HepG2 (cell line): ENCODE measurements around the gene TMEM151A. TPM values are rescaled to one million over a fixed set of nuclear protein-coding genes. Genes with fewer than 3 reads are reported as not detected.

Experiments used
- ELF4 ChIP-seq: sonication (generic); formaldehyde crosslinking; IDR thresholded peaks from 2 replicates; pipeline ENCODE4 v1.5.0; 2020; ENCODE audit warnings: missing genetic modification reagents, mild to moderate bottlenecking, moderate library complexity, borderline replicate concordance
- HOXA7 ChIP-seq: sonication (generic); formaldehyde crosslinking; IDR thresholded peaks from 2 replicates; pipeline ENCODE4 v1.8.1; 2022; ENCODE audit warnings: mild to moderate bottlenecking, missing genetic modification reagents, moderate library complexity
- IKZF1 ChIP-seq: fragments of 450-650 bp; IDR thresholded peaks from 2 replicates; pipeline ENCODE4 v1.7.1; 2016
- JUN ChIP-seq: sonication (generic); formaldehyde crosslinking; IDR thresholded peaks from 2 replicates; pipeline ENCODE4 v1.4.0; 2020; ENCODE audit warnings: mild to moderate bottlenecking, missing genetic modification reagents
- NFE2L1 ChIP-seq: sonication (generic); formaldehyde crosslinking; IDR thresholded peaks from 2 replicates; pipeline ENCODE4 v1.4.0; 2020; ENCODE audit warnings: missing genetic modification reagents, mild to moderate bottlenecking, borderline replicate concordance
- SAFB2 ChIP-seq: sonication (generic); formaldehyde crosslinking; IDR thresholded peaks from 2 replicates; pipeline ENCODE4 v1.5.1; 2020; ENCODE audit warnings: missing genetic modification reagents, low read depth, mild to moderate bottlenecking, borderline replicate concordance
- ZNF143 ChIP-seq: sonication (generic); formaldehyde crosslinking; IDR thresholded peaks from 2 replicates; pipeline ENCODE4 v1.4.0; 2020; ENCODE audit warnings: missing genetic modification reagents
- polyA plus RNA-seq, 8 experiments: library from polyadenylated mRNA; depleted of rRNA in 3 of 8; stranded (reverse) in 7 of 8; unstranded in 1 of 8; fragments of >200 nt; fragmentation: Illumina TruSeq in 4 of 8; extraction: Trizol in 4 of 8; gene quantifications; 2 replicates each; pipeline versions ENCODE4 v1.2.1 to v1.2.3, GENCODE V29; 2011 to 2016; ENCODE audit warnings: low read depth in 4 of 8, missing spikeins in 1 of 8, mixed read lengths in 1 of 8; ENCODE audit not compliant: insufficient read depth in 1 of 8
- total RNA-seq, 5 experiments: library from RNA; depleted of rRNA; stranded (reverse); fragments of >200 nt; fragmentation: Illumina TruSeq; extraction: Trizol; gene quantifications; 2 replicates each; pipeline ENCODE4 v1.2.3, GENCODE V29; 2016; ENCODE audit warnings: low read depth in 1 of 5
- TF ChIP-seq, protein P1 (sequence below): sonication (generic); formaldehyde crosslinking; IDR thresholded peaks from 2 replicates; pipeline ENCODE4 v1.5.0; 2020; ENCODE audit warnings: mild to moderate bottlenecking, missing genetic modification reagents
- TF ChIP-seq, protein P2 (sequence below): IDR thresholded peaks from 2 replicates; pipeline ENCODE4 v1.6.1; 2016; ENCODE audit warnings: low read depth, control low read depth
- TF ChIP-seq, protein P3 (sequence below), 2 experiments: IDR thresholded peaks; 2 replicates each; pipeline ENCODE4 v1.6.1; 2011 to 2012; ENCODE audit warnings: low read length in 2 of 2, borderline replicate concordance in 1 of 2, low read depth in 1 of 2, mild to moderate bottlenecking in 1 of 2, moderate library complexity in 1 of 2
- TF ChIP-seq, protein P4 (sequence below): sonication (generic); formaldehyde crosslinking; IDR thresholded peaks from 2 replicates; pipeline ENCODE4 v1.4.0; 2020; ENCODE audit warnings: missing genetic modification reagents
- TF ChIP-seq, protein P5 (sequence below): sonication (generic); formaldehyde crosslinking; IDR thresholded peaks from 2 replicates; pipeline ENCODE4 v1.8.1; 2023; ENCODE audit warnings: mild to moderate bottlenecking, moderate library complexity, missing genetic modification reagents
- TF ChIP-seq, protein P6 (sequence below): IDR thresholded peaks from 2 replicates; pipeline ENCODE4 v1.6.1; 2016; ENCODE audit warnings: control low read depth

TMEM151A gene
- total and polyA plus RNA-seq, 2 of the 13 experiments (the other 11 are each of a cell fraction or from before 2014, with no cell fraction given): 0.18 to 0.33 TPM

DNA sequence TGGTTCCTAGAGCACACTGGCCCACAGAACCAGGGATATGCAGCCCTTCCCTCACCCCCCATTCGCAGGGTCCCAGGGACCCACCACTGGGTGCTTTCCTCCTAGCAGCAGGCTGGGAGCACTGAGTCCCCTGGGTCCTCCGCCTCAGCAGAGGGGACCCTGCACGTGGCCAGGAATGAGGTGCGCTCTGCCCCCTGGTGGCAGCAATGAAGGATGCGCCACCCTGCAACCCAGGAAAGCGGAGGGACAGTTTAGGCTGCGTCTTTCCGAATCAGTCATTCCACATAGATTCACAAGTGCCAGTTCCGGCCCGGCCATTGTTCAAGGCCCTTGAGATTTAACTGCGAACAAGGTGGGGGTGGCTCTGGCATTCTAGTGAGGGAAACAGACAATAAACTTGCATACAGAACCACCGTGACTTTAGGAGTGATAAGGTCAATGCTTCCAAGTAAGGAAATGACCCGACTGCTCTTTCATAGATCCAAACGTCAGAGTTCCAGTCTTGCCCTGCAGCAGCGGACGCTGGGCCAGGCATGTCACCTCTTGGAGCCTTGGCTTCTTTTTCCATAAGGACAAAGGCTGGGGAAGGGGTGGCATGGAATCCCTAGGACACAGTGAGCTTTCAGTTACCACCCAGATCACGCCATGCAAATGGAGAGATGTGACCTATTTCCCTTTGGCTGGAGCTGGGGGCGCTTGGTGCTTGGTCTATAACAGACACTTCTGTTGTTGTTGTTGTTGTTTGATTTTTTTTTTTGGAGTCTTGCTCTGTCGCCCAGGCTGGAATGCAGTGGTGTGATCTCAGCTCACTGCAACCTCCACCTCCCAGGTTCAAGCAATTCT is 36.8 kb downstream of the TMEM151A start (continued):
- TF ChIP-seq, protein P1, sequence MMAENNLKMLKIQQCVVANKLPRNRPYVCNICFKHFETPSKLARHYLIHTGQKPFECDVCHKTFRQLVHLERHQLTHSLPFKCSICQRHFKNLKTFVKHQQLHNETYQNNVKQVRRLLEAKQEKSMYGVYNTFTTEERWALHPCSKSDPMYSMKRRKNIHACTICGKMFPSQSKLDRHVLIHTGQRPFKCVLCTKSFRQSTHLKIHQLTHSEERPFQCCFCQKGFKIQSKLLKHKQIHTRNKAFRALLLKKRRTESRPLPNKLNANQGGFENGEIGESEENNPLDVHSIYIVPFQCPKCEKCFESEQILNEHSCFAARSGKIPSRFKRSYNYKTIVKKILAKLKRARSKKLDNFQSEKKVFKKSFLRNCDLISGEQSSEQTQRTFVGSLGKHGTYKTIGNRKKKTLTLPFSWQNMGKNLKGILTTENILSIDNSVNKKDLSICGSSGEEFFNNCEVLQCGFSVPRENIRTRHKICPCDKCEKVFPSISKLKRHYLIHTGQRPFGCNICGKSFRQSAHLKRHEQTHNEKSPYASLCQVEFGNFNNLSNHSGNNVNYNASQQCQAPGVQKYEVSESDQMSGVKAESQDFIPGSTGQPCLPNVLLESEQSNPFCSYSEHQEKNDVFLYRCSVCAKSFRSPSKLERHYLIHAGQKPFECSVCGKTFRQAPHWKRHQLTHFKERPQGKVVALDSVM: 0 out of 2 replicates have a peak, but pooled peaks have one; percentile 60
- TF ChIP-seq SAFB2 (CRISPR knock-in tag) (0 out of 2 replicates have a peak, but pooled peaks have one; percentile 52), ZNF143 (CRISPR knock-in tag) (peak; percentile 43; the same call in 1 of the 2 replicates), NFE2L1 (CRISPR knock-in tag) (no peak), JUN (no peak), HOXA7 (CRISPR knock-in tag) (no peak), ELF4 (CRISPR knock-in tag) (no peak), IKZF1 (no peak)
- TF ChIP-seq, protein P2, sequence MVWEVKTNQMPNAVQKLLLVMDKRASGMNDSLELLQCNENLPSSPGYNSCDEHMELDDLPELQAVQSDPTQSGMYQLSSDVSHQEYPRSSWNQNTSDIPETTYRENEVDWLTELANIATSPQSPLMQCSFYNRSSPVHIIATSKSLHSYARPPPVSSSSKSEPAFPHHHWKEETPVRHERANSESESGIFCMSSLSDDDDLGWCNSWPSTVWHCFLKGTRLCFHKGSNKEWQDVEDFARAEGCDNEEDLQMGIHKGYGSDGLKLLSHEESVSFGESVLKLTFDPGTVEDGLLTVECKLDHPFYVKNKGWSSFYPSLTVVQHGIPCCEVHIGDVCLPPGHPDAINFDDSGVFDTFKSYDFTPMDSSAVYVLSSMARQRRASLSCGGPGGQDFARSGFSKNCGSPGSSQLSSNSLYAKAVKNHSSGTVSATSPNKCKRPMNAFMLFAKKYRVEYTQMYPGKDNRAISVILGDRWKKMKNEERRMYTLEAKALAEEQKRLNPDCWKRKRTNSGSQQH: no peak
- TF ChIP-seq, protein P3, sequence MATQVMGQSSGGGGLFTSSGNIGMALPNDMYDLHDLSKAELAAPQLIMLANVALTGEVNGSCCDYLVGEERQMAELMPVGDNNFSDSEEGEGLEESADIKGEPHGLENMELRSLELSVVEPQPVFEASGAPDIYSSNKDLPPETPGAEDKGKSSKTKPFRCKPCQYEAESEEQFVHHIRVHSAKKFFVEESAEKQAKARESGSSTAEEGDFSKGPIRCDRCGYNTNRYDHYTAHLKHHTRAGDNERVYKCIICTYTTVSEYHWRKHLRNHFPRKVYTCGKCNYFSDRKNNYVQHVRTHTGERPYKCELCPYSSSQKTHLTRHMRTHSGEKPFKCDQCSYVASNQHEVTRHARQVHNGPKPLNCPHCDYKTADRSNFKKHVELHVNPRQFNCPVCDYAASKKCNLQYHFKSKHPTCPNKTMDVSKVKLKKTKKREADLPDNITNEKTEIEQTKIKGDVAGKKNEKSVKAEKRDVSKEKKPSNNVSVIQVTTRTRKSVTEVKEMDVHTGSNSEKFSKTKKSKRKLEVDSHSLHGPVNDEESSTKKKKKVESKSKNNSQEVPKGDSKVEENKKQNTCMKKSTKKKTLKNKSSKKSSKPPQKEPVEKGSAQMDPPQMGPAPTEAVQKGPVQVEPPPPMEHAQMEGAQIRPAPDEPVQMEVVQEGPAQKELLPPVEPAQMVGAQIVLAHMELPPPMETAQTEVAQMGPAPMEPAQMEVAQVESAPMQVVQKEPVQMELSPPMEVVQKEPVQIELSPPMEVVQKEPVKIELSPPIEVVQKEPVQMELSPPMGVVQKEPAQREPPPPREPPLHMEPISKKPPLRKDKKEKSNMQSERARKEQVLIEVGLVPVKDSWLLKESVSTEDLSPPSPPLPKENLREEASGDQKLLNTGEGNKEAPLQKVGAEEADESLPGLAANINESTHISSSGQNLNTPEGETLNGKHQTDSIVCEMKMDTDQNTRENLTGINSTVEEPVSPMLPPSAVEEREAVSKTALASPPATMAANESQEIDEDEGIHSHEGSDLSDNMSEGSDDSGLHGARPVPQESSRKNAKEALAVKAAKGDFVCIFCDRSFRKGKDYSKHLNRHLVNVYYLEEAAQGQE (IDR thresholded peaks at IDR 0.05; ENCODE audit: borderline replicate concordance in 1 of 2, low read depth in 1 of 2, low read length in 2 of 2): peak in 1 of 2 experiments; percentile 22; a peak in 1 of 4 replicates
- TF ChIP-seq, protein P4, sequence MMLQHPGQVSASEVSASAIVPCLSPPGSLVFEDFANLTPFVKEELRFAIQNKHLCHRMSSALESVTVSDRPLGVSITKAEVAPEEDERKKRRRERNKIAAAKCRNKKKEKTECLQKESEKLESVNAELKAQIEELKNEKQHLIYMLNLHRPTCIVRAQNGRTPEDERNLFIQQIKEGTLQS (CRISPR knock-in tag): no peak
- TF ChIP-seq, protein P5, sequence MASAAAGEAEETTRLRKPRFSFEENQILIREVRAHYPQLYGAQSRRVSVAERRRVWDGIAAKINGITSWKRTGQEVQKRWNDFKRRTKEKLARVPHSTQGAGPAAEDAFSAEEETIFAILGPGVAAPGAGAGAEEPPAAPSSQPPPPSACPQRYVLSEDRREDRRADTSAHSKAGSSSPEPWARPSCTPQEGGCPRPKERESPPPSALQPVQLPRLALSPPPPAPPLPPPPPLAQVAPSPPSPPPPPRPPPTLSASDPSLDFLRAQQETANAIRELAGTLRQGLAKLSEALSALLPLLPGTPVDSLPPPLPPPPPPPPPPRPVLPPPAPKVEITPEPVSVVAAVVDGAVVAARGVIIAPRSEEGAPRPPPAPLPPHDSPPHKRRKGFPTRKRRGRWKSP (CRISPR knock-in tag): peak; percentile 97
- TF ChIP-seq, protein P6, sequence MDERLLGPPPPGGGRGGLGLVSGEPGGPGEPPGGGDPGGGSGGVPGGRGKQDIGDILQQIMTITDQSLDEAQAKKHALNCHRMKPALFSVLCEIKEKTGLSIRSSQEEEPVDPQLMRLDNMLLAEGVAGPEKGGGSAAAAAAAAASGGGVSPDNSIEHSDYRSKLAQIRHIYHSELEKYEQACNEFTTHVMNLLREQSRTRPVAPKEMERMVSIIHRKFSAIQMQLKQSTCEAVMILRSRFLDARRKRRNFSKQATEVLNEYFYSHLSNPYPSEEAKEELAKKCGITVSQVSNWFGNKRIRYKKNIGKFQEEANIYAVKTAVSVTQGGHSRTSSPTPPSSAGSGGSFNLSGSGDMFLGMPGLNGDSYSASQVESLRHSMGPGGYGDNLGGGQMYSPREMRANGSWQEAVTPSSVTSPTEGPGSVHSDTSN: no peak
